Fibroblast of mammary gland (primary cell): ENCODE measurements around the gene L3MBTL2.

Experiments used
- DNase-seq: peaks from one replicate; pipeline ENCODE4 v3.0.0-alpha.2; 2010; ENCODE audit warnings: low read depth
- H3K4me3 ChIP-seq: 2 replicates; pipeline ENCODE4 v1.5.1; 2011; ENCODE audit warnings: low read depth, mild to moderate bottlenecking, low read length, moderate library complexity; ENCODE audit not compliant: control insufficient read depth
- TF ChIP-seq, protein P1 (sequence below): conservative IDR thresholded peaks from 2 replicates; pipeline ENCODE4 v1.5.1; 2011; ENCODE audit warnings: low read depth, low read length, inconsistent platforms; ENCODE audit not compliant: control insufficient read depth, insufficient read depth

The L3MBTL2 gene

DNA sequence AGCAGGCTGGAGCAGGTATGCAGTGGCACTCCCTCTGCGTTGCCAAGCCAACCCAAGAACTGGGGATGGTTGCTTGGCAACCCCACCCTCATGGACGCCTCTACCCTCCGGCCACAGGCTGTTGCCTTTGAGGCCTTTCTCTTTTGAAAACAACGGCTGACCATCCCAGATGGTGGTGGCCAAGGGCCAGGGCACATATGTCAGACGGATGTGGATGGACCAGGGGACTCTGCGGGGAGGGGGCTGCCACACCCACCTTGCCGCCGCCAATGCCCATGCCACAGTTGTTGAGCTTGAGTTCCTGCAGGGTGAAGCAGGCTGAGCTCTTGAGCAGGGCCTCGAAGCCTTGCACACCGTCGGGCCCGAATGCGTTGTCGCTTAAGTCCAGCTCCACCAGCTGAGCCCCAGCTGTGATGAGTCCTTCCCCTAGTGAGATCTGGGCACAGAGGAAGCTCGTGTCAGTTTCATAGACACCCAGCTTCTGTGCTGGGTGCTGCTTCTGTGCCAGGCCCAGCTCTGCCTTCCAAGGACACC lies 59.4 kb downstream of the L3MBTL2 start:
- TF ChIP-seq, protein P1, sequence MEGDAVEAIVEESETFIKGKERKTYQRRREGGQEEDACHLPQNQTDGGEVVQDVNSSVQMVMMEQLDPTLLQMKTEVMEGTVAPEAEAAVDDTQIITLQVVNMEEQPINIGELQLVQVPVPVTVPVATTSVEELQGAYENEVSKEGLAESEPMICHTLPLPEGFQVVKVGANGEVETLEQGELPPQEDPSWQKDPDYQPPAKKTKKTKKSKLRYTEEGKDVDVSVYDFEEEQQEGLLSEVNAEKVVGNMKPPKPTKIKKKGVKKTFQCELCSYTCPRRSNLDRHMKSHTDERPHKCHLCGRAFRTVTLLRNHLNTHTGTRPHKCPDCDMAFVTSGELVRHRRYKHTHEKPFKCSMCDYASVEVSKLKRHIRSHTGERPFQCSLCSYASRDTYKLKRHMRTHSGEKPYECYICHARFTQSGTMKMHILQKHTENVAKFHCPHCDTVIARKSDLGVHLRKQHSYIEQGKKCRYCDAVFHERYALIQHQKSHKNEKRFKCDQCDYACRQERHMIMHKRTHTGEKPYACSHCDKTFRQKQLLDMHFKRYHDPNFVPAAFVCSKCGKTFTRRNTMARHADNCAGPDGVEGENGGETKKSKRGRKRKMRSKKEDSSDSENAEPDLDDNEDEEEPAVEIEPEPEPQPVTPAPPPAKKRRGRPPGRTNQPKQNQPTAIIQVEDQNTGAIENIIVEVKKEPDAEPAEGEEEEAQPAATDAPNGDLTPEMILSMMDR = no peak
- H3K4me3 ChIP-seq = no peak overlapping the region
- DNase-seq = no peak

DNA sequence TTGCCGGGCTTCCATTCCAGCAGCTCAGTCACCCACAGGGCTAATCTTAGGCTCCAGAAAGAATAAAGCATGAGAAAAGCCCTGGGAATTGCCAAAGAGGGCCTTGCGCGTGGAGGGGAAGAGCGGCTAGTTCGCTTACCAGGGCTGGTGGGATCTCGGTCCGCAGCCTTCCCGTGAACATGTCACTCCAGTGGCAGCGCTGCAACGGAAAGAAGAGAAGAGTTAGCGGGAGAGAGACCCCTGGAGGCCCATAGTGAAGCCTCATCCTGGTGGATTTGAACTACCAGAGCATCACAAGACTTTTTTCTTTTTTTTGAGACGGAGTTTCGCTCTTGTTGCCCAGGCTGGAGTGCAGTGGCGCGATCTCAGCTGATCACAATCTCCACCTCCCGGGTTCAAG lies 62.8 kb downstream of the L3MBTL2 start:
- TF ChIP-seq, protein P1 = no peak
- DNase-seq = no peak
- no peak overlapping the region for H3K4me3 ChIP-seq

DNA sequence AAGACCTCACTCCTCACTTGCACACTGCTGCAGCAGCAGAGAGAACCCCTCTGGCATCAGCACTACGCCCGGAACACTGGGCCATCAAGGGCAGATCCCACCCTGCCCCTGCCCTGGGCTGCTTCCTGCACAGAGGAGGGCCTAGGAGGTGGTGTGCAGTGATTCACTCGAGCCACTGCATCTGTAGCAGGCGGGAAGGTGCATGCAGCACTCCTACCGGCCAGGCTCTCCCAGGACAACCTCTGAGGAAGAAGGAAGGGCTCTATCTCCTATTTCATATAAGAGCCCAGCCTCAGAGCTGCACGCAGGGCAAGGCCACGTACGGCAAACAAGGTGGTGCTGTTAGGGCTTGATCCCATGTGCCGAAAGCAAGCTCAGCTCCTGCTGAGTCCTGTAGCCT lies 66.7 kb downstream of the L3MBTL2 start:
- DNase-seq = no peak
- no peak overlapping the region for H3K4me3 ChIP-seq
- TF ChIP-seq, protein P1 = no peak

DNA sequence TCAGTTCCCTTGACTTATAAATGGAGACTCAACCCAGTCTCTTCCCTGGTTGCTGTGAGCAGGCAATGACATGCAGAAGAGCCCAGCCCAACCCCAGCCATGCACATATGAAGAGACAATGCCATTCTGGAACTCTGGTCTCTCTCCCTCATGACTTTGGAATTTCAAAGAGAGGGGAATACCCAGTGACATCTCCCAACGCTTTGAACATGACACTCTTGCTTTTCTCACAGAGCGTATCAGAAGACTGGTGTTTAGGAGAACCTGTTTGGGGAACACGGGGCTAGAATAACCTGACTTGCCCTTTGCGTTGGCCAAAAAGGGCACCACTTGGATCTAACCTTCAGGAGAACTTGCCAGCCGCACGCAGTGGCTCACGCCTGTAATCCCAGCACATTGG lies 68.0 kb downstream of the L3MBTL2 start:
- H3K4me3 ChIP-seq = no peak overlapping the region
- TF ChIP-seq, protein P1 = no peak
- no peak for DNase-seq

DNA sequence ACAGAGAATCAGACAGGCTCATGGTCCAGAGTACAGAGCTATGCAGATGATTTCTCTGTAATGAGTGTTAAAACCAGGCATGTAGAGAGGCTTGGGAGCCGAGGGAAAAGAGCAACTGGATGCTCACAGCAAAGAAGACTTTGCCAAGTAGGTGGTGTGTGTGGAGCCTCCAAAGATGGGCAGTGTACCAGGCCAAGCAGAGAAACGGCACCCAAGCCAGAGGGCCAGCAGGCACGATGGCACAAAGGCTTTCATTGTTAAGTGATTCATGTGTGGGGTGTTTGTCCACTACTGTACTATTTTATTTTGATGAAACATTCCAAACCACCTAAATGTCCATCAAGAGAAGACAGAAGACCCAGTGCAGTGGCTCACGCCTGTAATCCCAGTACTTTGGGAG lies 69.7 kb downstream of the L3MBTL2 start:
- H3K4me3 ChIP-seq = no peak overlapping the region
- TF ChIP-seq, protein P1 = no peak
- no peak for DNase-seq

DNA sequence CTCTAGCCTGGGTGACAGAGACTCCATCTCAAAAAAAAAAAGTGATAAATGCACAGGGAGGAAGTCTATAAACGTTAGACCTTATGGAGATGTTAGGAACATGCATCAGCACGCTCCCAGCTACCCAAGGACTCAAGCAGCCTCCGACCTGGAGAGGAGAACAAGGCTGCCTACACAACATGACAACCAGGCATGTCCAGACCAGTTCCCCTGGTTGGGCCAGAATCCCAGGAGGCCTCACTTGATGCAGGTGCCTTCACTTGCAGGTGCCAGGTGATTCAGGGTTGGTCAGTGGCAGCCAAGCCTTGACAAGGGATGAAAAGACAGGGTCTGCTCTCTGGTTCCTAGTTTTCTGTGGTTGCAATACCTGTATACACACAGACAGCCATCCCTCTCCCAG lies 75.0 kb downstream of the L3MBTL2 start:
- TF ChIP-seq, protein P1 = no peak
- DNase-seq = no peak
- no peak overlapping the region for H3K4me3 ChIP-seq

DNA sequence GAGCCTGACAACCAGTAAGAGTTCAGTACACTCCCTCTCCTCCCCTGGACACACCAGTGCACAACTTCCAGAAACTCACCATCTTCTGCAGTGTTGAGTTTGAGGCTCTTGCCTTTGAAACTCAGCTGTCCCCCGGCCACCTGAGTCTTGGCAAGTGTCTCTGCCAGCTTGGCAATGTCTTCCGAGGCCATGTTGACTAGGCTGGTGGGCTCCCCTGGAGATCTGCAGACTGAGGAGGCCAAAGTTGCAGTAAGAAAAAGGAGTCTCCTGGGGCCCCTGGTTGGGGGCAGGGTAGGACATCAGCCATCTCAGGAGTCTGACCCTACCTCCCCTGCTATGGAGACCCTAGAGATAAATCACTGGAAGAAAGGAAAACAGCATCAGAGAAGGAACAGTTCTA lies 75.7 kb downstream of the L3MBTL2 start:
- no peak for DNase-seq
- TF ChIP-seq, protein P1 = no peak
- no peak overlapping the region for H3K4me3 ChIP-seq
